ENCODE measurements around the gene HDAC4. TPM values are rescaled to one million over a fixed set of nuclear protein-coding genes. Genes with fewer than 3 reads are reported as not detected.

HDAC4 gene
- total RNA-seq, 1 experiment from 2014 or later = 47.6 TPM

- Histone ChIP-seq H3K4me1 (ENCODE audit: control insufficient read depth in 1 of 2, insufficient read depth in 2 of 2, low read length in 2 of 2) (peaks cover 3 to 13% of the 10 kb centered on the region in 2 experiments; a peak in 2 of 4 replicates), H4K20me1 (ENCODE audit: insufficient read depth) (no peaks in the 10 kb centered on the region), H3K4me2 (ENCODE audit: low read length) (no peak overlapping the region), H3K27me3 (ENCODE audit: insufficient read depth, low read length) (no peaks in the 10 kb centered on the region), H3K27ac (ENCODE audit: low read depth, low read length) (no peak overlapping the region), H2AFZ (ENCODE audit: low read depth, low read length, poor library complexity, severe bottlenecking) (no peak overlapping the region), H3K9me3 (ENCODE audit: control insufficient read depth in 1 of 2, insufficient read depth in 1 of 2, low read depth in 1 of 2, low read length in 2 of 2) (no peaks in the 10 kb centered on the region), H3K4me3 (replicated peaks in 1 of 2; ENCODE audit: low read depth in 1 of 2, low read length in 2 of 2) (no peak overlapping the region), H3K36me3 (ENCODE audit: control insufficient read depth in 1 of 2, insufficient read depth in 2 of 2, low read length in 2 of 2) (no peaks in the 10 kb centered on the region), H3K79me2 (ENCODE audit: insufficient read depth, low read length) (0 out of 2 replicates have a peak, but pooled peaks cover 11% of the 10 kb centered on the region), H3K9me2 (ENCODE audit: insufficient read depth) (no peaks in the 10 kb centered on the region), H3K9ac (ENCODE audit: low read length) (no peak overlapping the region)
- ATAC-seq (no peak), DNase-seq (ENCODE audit: low read depth, low spot score) (no peak)
- ChIA-PET RAD21 (ENCODE audit: low non-redundant PET in 1 of 2, low total read pairs in 2 of 2, uncharacterized antibody in 2 of 2, unreplicated experiment in 2 of 2) (no interaction called here), CTCF (no interaction called here), POLR2A (no interaction called here)
- intact Hi-C loops (cut with micrococcal nuclease) = no loop called here
- TF ChIP-seq SP1 (IDR thresholded peaks at IDR 0.05; ENCODE audit: low read depth) (no peak), CTCF (IDR thresholded peaks at IDR 0.05 in 2 of 3, conservative IDR thresholded peaks at IDR 0.05 in 1 of 3; ENCODE audit: borderline replicate concordance in 1 of 3, insufficient read depth in 1 of 3, low read depth in 2 of 3, low read length in 2 of 3) (no peak), CBX3 (IDR thresholded peaks at IDR 0.05; ENCODE audit: low read depth) (no peak), EGR1 (IDR thresholded peaks at IDR 0.05; ENCODE audit: low read depth) (no peak), RAD21 (IDR thresholded peaks at IDR 0.05; ENCODE audit: low read depth) (no peak), EZH2phosphoT487 (IDR thresholded peaks at IDR 0.05; ENCODE audit: borderline replicate concordance) (no peak), FOSL1 (IDR thresholded peaks at IDR 0.05; ENCODE audit: low read depth) (no peak), ZFX (IDR thresholded peaks at IDR 0.05) (no peak), ELF1 (IDR thresholded peaks at IDR 0.05; ENCODE audit: borderline replicate concordance, low read depth) (no peak), TCF7L2 (IDR thresholded peaks at IDR 0.05; ENCODE audit: borderline replicate concordance, extremely low read depth, insufficient read depth, insufficient read length) (no peak), SRF (IDR thresholded peaks at IDR 0.05; ENCODE audit: low read depth) (no peak), MAX (IDR thresholded peaks at IDR 0.05) (no peak)
- TF ChIP-seq, protein P1, sequence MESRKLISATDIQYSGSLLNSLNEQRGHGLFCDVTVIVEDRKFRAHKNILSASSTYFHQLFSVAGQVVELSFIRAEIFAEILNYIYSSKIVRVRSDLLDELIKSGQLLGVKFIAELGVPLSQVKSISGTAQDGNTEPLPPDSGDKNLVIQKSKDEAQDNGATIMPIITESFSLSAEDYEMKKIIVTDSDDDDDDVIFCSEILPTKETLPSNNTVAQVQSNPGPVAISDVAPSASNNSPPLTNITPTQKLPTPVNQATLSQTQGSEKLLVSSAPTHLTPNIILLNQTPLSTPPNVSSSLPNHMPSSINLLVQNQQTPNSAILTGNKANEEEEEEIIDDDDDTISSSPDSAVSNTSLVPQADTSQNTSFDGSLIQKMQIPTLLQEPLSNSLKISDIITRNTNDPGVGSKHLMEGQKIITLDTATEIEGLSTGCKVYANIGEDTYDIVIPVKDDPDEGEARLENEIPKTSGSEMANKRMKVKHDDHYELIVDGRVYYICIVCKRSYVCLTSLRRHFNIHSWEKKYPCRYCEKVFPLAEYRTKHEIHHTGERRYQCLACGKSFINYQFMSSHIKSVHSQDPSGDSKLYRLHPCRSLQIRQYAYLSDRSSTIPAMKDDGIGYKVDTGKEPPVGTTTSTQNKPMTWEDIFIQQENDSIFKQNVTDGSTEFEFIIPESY (IDR thresholded peaks at IDR 0.05; ENCODE audit: extremely low read depth, insufficient replicate concordance, low read length) = no peak
- BruUV-seq (replicated peaks) = no TSS peak
Measured at GRCh38 chr2:239211396-239212094, 189.3 kb downstream of the HDAC4 start.
